Measurements from ENCODE around the gene UGGT1. TPM values are rescaled to one million over a fixed set of nuclear protein-coding genes. Genes with fewer than 3 reads are reported as not detected.
A peak's percentile ranks its signal among the peaks of the same experiment; 100 is the strongest.

UGGT1 gene
- total RNA-seq, 1 donor from 2014 or later = 58.7 TPM

DNA sequence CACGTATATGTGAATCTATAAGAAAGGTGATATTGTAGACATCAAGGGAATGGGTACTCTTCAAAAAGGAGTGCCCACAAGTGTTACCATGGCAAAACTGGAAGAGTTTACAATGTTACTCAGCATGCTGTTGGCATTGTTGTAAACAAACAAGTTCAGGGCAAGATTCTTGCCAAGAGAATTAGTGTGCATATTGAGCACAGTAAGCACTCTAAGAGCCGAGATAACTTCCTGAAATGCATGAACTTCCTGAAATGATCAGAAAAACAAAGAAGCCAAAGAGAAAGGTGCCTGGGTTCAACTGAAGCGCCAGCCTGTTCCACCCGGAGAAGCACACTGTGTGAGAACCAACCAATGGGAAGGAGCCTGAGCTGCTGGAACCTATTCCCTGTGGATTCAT lies 126.7 kb downstream of the UGGT1 start:
- H3K27ac Mint-ChIP-seq (ENCODE audit: unreplicated experiment) = no peak overlapping the region
- no peaks in the 10 kb centered on the region for H3K27me3 Mint-ChIP-seq (ENCODE audit: low read depth)
- H3K36me3 Mint-ChIP-seq (ENCODE audit: low read depth) = no peaks in the 10 kb centered on the region
- no peak overlapping the region for H3K4me3 Mint-ChIP-seq
- TF ChIP-seq CTCF (conservative IDR thresholded peaks at IDR 0.05) = no peak
- H3K4me1 Mint-ChIP-seq = no peaks in the 10 kb centered on the region
- DNase-seq (ENCODE audit: low read depth, low spot score) = no peak
- peaks cover 4% of the 10 kb centered on the region for H3K9me3 Mint-ChIP-seq

GRCh38 chr2:128219891-128220290 lies 128.9 kb downstream of the UGGT1 start:
- Mint-ChIP-seq H3K36me3 (ENCODE audit: low read depth) (no peaks in the 10 kb centered on the region), H3K4me1 (no peaks in the 10 kb centered on the region), H3K4me3 (no peak overlapping the region), H3K9me3 (peaks cover 4% of the 10 kb centered on the region), H3K27ac (ENCODE audit: unreplicated experiment) (no peak overlapping the region), H3K27me3 (ENCODE audit: low read depth) (no peaks in the 10 kb centered on the region)
- DNase-seq (ENCODE audit: low read depth, low spot score) = no peak
- no peak for TF ChIP-seq CTCF (conservative IDR thresholded peaks at IDR 0.05)

DNA sequence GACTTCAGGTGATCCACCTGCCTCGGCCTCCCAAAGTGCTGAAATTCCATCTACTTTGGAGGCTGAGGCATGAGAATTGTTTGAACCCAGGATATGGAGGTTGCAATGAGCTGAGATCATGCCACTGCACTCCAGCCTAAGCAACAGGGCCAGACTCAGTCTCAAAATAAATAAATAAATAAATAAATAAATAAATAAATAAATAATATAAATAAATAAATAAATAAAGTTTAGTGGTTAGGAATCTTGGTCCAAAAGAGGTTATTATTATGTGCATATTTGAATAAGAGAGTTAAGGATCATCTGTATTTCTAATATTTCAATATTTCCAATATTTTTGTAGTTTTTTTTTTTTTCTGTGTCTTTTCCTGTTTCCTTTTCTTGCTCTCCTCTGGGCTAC lies 136.9 kb downstream of the UGGT1 start:
- Mint-ChIP-seq H3K4me3 (no peak overlapping the region), H3K36me3 (ENCODE audit: low read depth) (no peaks in the 10 kb centered on the region), H3K9me3 (peaks cover 2% of the 10 kb centered on the region), H3K27ac (ENCODE audit: unreplicated experiment) (no peak overlapping the region), H3K27me3 (ENCODE audit: low read depth) (peaks cover 6% of the 10 kb centered on the region), H3K4me1 (no peaks in the 10 kb centered on the region)
- no peak for DNase-seq (ENCODE audit: low read depth, low spot score)
- no peak for TF ChIP-seq CTCF (conservative IDR thresholded peaks at IDR 0.05)

DNA sequence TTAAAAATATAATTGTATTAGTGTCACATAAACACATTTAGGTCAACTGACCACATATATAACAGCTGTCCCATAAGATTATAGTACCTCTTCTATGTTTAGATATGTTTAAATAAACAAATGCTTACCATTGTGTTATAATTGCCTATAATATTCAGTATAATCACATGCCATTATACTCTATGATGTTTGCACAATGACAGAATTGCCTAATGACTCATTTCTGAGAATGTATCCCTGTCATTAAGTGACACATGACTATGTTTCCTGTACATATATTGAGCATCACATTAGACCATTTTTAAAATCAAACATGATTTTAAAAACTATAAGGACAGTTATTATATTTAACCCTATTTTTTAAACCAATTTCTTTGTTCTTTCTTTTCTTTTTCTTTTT lies 137.9 kb downstream of the UGGT1 start:
- H3K27ac Mint-ChIP-seq (ENCODE audit: unreplicated experiment) = no peak overlapping the region
- H3K4me3 Mint-ChIP-seq = no peak overlapping the region
- no peak for DNase-seq (ENCODE audit: low read depth, low spot score)
- peaks cover 2% of the 10 kb centered on the region for H3K9me3 Mint-ChIP-seq
- no peaks in the 10 kb centered on the region for H3K36me3 Mint-ChIP-seq (ENCODE audit: low read depth)
- H3K4me1 Mint-ChIP-seq = peaks cover 4% of the 10 kb centered on the region
- TF ChIP-seq CTCF (conservative IDR thresholded peaks at IDR 0.05) = no peak
- H3K27me3 Mint-ChIP-seq (ENCODE audit: low read depth) = peaks cover 6% of the 10 kb centered on the region

DNA sequence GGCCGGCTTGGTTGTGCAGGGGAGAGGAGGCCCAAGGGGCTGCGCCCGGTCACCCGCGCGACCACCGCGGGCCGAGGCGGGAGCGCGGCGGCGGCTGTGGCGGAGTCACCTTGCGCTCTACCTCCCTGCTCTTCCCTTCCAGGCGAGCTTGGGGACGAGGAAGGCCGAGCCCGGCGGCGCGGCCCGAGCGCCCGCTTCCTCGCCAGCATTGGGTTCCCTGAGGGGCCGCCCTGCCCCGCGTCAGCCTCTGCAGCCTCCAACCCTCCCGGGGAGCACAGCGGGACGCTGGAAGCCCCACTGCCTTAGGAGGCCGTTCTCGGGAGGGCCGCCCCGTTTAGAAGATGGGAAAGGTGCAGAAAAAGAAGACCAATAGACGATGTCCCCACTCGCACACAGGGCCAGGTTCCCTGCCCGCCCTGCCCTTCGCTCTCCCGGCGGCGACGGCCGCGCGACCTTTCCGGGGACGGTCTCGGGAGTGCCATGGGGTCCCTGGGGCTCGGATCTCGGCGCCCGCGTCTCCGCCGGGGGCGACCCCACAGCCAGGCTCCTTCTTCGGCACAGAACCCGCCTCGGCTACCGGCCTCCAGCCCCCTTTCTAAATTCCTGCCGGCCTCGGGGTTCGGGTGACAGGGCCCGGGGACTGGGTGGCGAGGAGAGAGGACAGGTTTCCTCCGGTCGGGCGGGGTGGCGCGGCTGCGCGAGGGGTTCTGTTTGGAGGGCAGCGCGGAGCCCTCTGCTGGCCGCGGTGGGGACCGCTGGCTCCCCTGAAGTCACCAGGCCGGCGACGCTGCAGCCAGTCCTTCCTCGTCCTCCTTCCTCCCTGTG lies 142.2 kb downstream of the UGGT1 start:
- Mint-ChIP-seq H3K27me3 (ENCODE audit: low read depth) (peaks cover 8% of the 10 kb centered on the region), H3K27ac (ENCODE audit: unreplicated experiment) (no peak overlapping the region), H3K9me3 (no peaks in the 10 kb centered on the region), H3K36me3 (ENCODE audit: low read depth) (no peaks in the 10 kb centered on the region), H3K4me1 (peaks cover 9% of the 10 kb centered on the region), H3K4me3 (peak overlapping the region; percentile 89)
- peak; percentile 86 for TF ChIP-seq CTCF (conservative IDR thresholded peaks at IDR 0.05)
- peak; percentile 83 for DNase-seq (ENCODE audit: low read depth, low spot score)

All from neural crest cell (in vitro differentiated cells).